ENCODE measurements around the gene IGSF11.
"Not testable (repeated sequence)": the region's sequence is repeated elsewhere in the genome, so short reads cannot be mapped to it uniquely, and the experiment has no call there.

The IGSF11 gene

GRCh38 chr3:118988198-118989130 is 46.2 kb downstream of the IGSF11 start:
- DNase-seq: peak; percentile 14

- no peak for DNase-seq
Observed at GRCh38 chr3:118987477-118987876, 47.2 kb downstream of the IGSF11 start.

GRCh38 chr3:118986734-118987133 is 47.9 kb downstream of the IGSF11 start:
- no peak for DNase-seq

- DNase-seq: peak; percentile 32
Observed at GRCh38 chr3:118984699-118985098, 49.9 kb downstream of the IGSF11 start.

GRCh38 chr3:118981494-118982134 is 53.0 kb downstream of the IGSF11 start:
- DNase-seq: no peak

GRCh38 chr3:118980832-118981231 is 53.8 kb downstream of the IGSF11 start:
- peak; percentile 21 for DNase-seq

GRCh38 chr3:118978393-118978758 is 56.3 kb downstream of the IGSF11 start:
- no peak for DNase-seq

- no peak for DNase-seq
Observed at GRCh38 chr3:118977671-118978392, 56.8 kb downstream of the IGSF11 start.

- no peak for DNase-seq
Observed at GRCh38 chr3:118977118-118977517, 57.5 kb downstream of the IGSF11 start.

- not testable (repeated sequence) for DNase-seq
Observed at GRCh38 chr3:118975476-118975875, 59.2 kb downstream of the IGSF11 start.

GRCh38 chr3:118974356-118975097 is 60.1 kb downstream of the IGSF11 start:
- no peak for DNase-seq

- no peak for DNase-seq
Observed at GRCh38 chr3:118973050-118973449, 61.6 kb downstream of the IGSF11 start.

GRCh38 chr3:118970819-118971218 is 63.8 kb downstream of the IGSF11 start:
- DNase-seq: no peak

GRCh38 chr3:118968640-118969039 is 66.0 kb downstream of the IGSF11 start:
- DNase-seq: no peak

- DNase-seq: no peak
Observed at GRCh38 chr3:118968111-118968510, 66.5 kb downstream of the IGSF11 start.

GRCh38 chr3:118966700-118967099 is 67.9 kb downstream of the IGSF11 start:
- no peak for DNase-seq

GRCh38 chr3:118963711-118964110 is 70.9 kb downstream of the IGSF11 start:
- no peak for DNase-seq

GRCh38 chr3:118960876-118961450 is 73.7 kb downstream of the IGSF11 start:
- DNase-seq: no peak

- peak; percentile 39 for DNase-seq
Observed at GRCh38 chr3:118955914-118956556, 78.6 kb downstream of the IGSF11 start.

- no peak for DNase-seq
Observed at GRCh38 chr3:118951089-118951488, 83.6 kb downstream of the IGSF11 start.

GRCh38 chr3:118949113-118949760 is 85.4 kb downstream of the IGSF11 start:
- peak; percentile 29 for DNase-seq

All from activated CD4-positive, alpha-beta T cell treated with anti-CD3 and anti-CD28 coated beads, Interleukin-2, amount 50 U/mL, for 16 hours (primary cell).